NCI-H128 (cell line): ENCODE data around the gene NLRP9.

Source experiments
- DNase-seq: peaks from one replicate; lab custom pipeline; 2025; ENCODE audit not compliant: unreplicated experiment; lab: John Stamatoyannopoulos, UW

NLRP9 gene

GRCh38 chr19:55689411-55690108 lies 48.6 kb downstream of the NLRP9 start:
- no peak for DNase-seq

- DNase-seq = no peak
Measured at GRCh38 chr19:55688422-55689218, 49.6 kb downstream of the NLRP9 start.

- DNase-seq = no peak
Measured at GRCh38 chr19:55687281-55688201, 50.7 kb downstream of the NLRP9 start.

GRCh38 chr19:55686311-55687050 lies 51.7 kb downstream of the NLRP9 start:
- DNase-seq = no peak

- no peak for DNase-seq
Measured at GRCh38 chr19:55685776-55686175, 52.4 kb downstream of the NLRP9 start.

GRCh38 chr19:55684946-55685681 lies 53.1 kb downstream of the NLRP9 start:
- no peak for DNase-seq

DNA sequence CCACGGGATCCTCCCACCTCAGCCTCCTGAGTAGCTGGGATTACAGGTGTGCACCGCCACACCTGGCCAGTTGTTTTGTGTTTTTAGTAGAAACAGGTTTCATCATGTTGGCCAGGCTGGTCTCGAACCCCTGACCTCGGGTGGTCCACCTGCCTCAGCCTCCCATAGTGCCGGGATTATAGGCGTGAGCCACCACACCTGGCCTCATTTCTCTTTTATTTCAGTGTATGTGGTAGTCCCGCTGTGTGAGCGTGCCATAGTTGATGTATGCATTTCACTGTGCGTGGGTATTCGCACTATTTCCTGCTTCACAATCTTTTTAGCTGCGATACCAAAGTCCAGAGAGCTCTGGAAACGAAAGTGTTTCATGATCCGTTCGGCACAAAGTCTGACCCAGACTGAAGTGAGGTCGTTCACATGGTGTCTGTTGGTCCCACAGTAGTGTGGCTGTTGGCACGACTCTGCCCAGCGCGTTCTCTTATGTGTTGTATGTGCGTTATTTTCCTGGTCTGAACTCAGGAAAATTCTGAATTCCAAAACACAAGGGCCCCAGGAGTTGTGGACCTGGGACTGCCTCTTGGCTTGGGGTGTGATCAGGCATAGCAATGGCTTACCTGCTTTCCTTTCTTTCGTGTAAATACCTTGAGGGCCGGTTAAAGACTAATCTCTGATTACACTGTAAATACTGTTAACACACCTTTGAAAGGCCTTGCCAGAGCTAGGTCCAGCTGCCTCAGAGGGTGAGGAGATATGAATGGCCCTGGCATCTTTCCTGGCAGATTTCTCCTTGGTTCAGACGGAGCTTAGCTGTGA lies 54.5 kb downstream of the NLRP9 start:
- no peak for DNase-seq

DNA sequence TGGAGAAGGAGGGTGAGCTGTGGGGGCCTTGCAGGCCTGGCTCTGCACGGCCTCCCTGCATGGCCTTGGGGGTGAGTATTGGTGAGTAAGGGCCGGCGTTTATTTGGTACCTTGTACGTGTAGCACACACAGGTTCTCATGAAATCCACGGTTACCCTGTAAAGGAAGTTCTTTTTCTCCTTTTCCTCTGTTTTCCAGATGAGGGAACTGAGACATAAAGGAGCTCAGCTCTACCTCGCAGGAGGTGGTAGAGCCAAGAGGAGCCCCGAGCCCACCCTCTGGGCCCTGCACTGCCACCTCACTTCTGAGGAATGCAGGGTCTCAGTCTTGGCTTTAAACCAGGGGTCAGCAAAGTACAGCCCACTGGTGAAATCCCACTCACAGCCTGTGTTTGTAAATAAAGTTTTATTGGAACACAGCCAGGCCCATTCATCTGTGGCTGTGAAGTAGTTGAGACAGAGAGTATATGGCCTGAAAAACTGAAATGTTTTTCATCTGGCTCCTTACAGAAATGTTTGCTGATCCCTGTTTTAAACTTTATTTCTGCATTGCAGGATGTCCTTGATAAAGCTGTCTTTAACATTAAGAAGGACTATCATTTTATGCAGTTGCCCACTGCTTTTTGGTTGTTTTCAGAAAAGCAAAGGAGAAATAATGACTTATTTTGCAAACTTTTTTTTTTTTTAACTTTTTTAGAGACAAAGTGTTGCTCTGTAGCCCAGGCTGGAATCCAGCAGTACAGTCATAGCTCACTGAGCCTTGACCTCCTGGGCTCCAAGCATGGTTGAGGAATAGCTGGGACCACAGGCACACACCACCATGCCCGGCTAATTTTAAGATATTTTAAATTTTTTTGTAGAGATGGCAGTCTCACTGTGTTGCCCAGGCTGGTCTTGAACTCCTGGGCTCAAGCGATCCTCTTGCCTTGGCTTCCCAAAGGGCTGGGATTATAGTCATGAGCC lies 56.8 kb downstream of the NLRP9 start:
- DNase-seq = no peak

GRCh38 chr19:55680339-55681130 lies 57.7 kb downstream of the NLRP9 start:
- no peak for DNase-seq

- no peak for DNase-seq
Measured at GRCh38 chr19:55679343-55680257, 58.6 kb downstream of the NLRP9 start.

DNA sequence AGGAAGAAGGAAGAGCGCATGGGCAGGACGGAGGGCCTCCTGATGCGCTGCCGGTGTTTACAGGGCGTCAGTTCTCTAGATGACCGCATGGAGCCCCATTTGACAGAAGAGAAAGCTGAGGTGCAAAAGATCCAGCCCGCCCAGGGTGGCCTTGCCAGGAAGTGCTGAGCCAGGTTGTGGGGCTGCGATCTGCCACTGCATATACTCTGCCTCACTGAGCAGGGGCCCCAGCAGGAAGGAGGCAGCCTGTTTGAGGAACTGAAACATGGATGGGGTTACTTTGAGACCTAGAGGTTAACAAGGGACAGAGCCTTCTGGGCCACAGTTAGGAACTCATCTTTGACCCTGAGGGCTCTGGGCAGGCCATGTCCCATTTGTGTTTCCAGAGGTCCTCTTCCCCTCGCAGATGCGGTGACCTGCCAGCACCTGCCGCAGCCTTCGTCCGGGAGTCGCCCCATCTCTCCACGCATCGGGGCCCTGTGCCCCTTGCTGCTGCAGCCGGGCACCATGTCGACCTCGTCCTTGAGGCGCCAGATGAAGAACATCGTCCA lies 60.0 kb downstream of the NLRP9 start:
- DNase-seq = no peak

- no peak for DNase-seq
Measured at GRCh38 chr19:55677572-55678028, 60.6 kb downstream of the NLRP9 start.

DNA sequence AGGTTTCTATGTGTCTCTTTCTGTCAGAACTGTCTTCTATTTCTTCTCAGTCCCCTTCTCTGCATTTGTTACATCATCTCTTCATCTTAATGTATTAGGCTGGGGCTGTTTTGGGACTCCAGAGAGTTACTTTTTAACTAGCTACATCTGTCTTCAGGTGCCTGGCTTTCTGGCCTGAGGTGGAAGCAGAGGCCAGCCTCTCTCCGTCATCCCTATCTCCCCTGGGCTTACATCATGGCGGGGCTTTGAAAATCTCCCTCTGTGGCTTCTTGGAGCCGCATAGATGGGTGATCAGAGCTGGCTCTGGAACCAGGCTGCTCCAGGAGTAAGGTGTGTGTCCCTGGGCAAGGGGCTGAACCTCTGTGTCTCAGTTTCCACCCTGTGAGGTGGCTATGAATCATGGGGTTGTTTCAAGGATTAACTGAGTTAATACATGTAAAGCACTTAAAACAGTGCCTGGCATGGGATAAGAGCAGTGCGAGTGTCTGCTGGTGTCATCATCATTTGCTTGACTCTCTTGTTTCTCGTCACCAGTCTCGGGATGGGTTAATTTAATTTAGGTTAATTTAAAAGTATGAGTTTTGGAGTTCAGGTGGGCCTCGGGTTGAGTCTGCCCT lies 61.2 kb downstream of the NLRP9 start:
- no peak for DNase-seq

GRCh38 chr19:55676383-55676782 lies 61.8 kb downstream of the NLRP9 start:
- DNase-seq = no peak

- DNase-seq = no peak
Measured at GRCh38 chr19:55675661-55676354, 62.4 kb downstream of the NLRP9 start.
